ENCODE measurements around the gene IRF2. TPM values are rescaled to one million over a fixed set of nuclear protein-coding genes. Genes with fewer than 3 reads are reported as not detected.

Gene IRF2
- total RNA-seq, 1 experiment from 2014 or later: 6.5 TPM

- DNase-seq (ENCODE audit: low spot score): no peak
- in situ Hi-C loops (cut with HindIII; ENCODE audit: low sequenced_read_pairs): no loop called here
Measured at GRCh38 chr4:184476695-184477094, 2.3 kb upstream of the IRF2 start.

- in situ Hi-C loops (cut with HindIII; ENCODE audit: low sequenced_read_pairs): no loop called here
- DNase-seq (ENCODE audit: low spot score): no peak
Measured at GRCh38 chr4:184475498-184475897, 1.1 kb upstream of the IRF2 start.

- in situ Hi-C loops (cut with HindIII; ENCODE audit: low sequenced_read_pairs): no loop called here
- peak; percentile 48 for DNase-seq (ENCODE audit: low spot score)
Measured at GRCh38 chr4:184475096-184475461, 729 bp upstream of the IRF2 start.

- in situ Hi-C loops (cut with HindIII; ENCODE audit: low sequenced_read_pairs): no loop called here
Measured at GRCh38 chr4:184473499-184474262, 669 bp downstream of the IRF2 start.

GRCh38 chr4:184472614-184473498, 1.5 kb downstream of the IRF2 start:
- peak; percentile 61 for DNase-seq (ENCODE audit: low spot score)

More at GRCh38 chr4:184473499-184474262, 669 bp downstream of the IRF2 start:
- DNase-seq (ENCODE audit: low spot score): no peak

GRCh38 chr4:184471881-184472613, 2.3 kb downstream of the IRF2 start:
- in situ Hi-C loops (cut with HindIII; ENCODE audit: low sequenced_read_pairs): no loop called here
- DNase-seq (ENCODE audit: low spot score): no peak

More at GRCh38 chr4:184472614-184473498, 1.5 kb downstream of the IRF2 start:
- in situ Hi-C loops (cut with HindIII; ENCODE audit: low sequenced_read_pairs): no loop called here

GRCh38 chr4:184470785-184471110, 3.6 kb downstream of the IRF2 start:
- no peak for DNase-seq (ENCODE audit: low spot score)
- in situ Hi-C loops (cut with HindIII; ENCODE audit: low sequenced_read_pairs): no loop called here

- no peak for DNase-seq (ENCODE audit: low spot score)
- in situ Hi-C loops (cut with HindIII; ENCODE audit: low sequenced_read_pairs): no loop called here
Measured at GRCh38 chr4:184466634-184467033, 7.7 kb downstream of the IRF2 start.

GRCh38 chr4:184464759-184465454, 9.4 kb downstream of the IRF2 start:
- in situ Hi-C loops (cut with HindIII; ENCODE audit: low sequenced_read_pairs): no loop called here
- no peak for DNase-seq (ENCODE audit: low spot score)

- no peak for DNase-seq (ENCODE audit: low spot score)
- in situ Hi-C loops (cut with HindIII; ENCODE audit: low sequenced_read_pairs): no loop called here
Measured at GRCh38 chr4:184463856-184464255, 10.5 kb downstream of the IRF2 start.

GRCh38 chr4:184463158-184463557, 11.2 kb downstream of the IRF2 start:
- no peak for DNase-seq (ENCODE audit: low spot score)
- in situ Hi-C loops (cut with HindIII; ENCODE audit: low sequenced_read_pairs): no loop called here

- DNase-seq (ENCODE audit: low spot score): no peak
- in situ Hi-C loops (cut with HindIII; ENCODE audit: low sequenced_read_pairs): no loop called here
Measured at GRCh38 chr4:184462724-184463123, 11.6 kb downstream of the IRF2 start.

- in situ Hi-C loops (cut with HindIII; ENCODE audit: low sequenced_read_pairs): no loop called here
- DNase-seq (ENCODE audit: low spot score): no peak
Measured at GRCh38 chr4:184461711-184462441, 12.5 kb downstream of the IRF2 start.

GRCh38 chr4:184460499-184461285, 13.7 kb downstream of the IRF2 start:
- in situ Hi-C loops (cut with HindIII; ENCODE audit: low sequenced_read_pairs): no loop called here
- no peak for DNase-seq (ENCODE audit: low spot score)

- in situ Hi-C loops (cut with HindIII; ENCODE audit: low sequenced_read_pairs): no loop called here
- DNase-seq (ENCODE audit: low spot score): no peak
Measured at GRCh38 chr4:184459413-184459812, 14.9 kb downstream of the IRF2 start.

GRCh38 chr4:184457535-184458249, 16.7 kb downstream of the IRF2 start:
- in situ Hi-C loops (cut with HindIII; ENCODE audit: low sequenced_read_pairs): no loop called here
- DNase-seq (ENCODE audit: low spot score): peak; percentile 92

GRCh38 chr4:184456337-184456736, 18.0 kb downstream of the IRF2 start:
- in situ Hi-C loops (cut with HindIII; ENCODE audit: low sequenced_read_pairs): no loop called here
- no peak for DNase-seq (ENCODE audit: low spot score)

Measured in G401 (cell line).